H9 (cell line): ENCODE measurements around the gene PAAF1. TPM values are rescaled to one million over a fixed set of nuclear protein-coding genes. Genes with fewer than 3 reads are reported as not detected.

Source experiments
- DNase-seq: peaks from one replicate; pipeline ENCODE4 v3.0.0-alpha.2; 2017
- H2AFZ ChIP-seq: one replicate; pipeline ENCODE4 v1.6.1; 2013; ENCODE audit warnings: mild to moderate bottlenecking, low read length, control low read depth, moderate library complexity
- H2AK5ac ChIP-seq: 2 replicates; pipeline ENCODE4 v1.6.1; 2013; ENCODE audit warnings: low read length, control low read depth, mixed read lengths; ENCODE audit not compliant: insufficient read length
- H2BK120ac ChIP-seq: one replicate; pipeline ENCODE4 v1.6.1; 2013; ENCODE audit warnings: low read depth, mild to moderate bottlenecking, low read length, control low read depth, inconsistent platforms; ENCODE audit not compliant: poor library complexity, severe bottlenecking
- H2BK12ac ChIP-seq: 2 replicates; pipeline ENCODE4 v1.6.1; 2013; ENCODE audit warnings: low read length, control low read depth, mixed read lengths, low read depth; ENCODE audit not compliant: insufficient read length
- H2BK15ac ChIP-seq: 2 replicates; pipeline ENCODE4 v1.6.1; 2013; ENCODE audit warnings: low read depth, low read length, control low read depth
- H2BK20ac ChIP-seq: one replicate; pipeline ENCODE4 v1.6.1; 2013; ENCODE audit warnings: low read depth, mild to moderate bottlenecking, low read length, control low read depth, inconsistent platforms; ENCODE audit not compliant: poor library complexity, severe bottlenecking
- H2BK5ac ChIP-seq: 2 replicates; pipeline ENCODE4 v1.6.1; 2013; ENCODE audit warnings: low read length, control low read depth, mixed read lengths; ENCODE audit not compliant: insufficient read length
- H3K14ac ChIP-seq: 2 replicates; pipeline ENCODE4 v1.6.1; 2013; ENCODE audit warnings: low read length, control low read depth; ENCODE audit not compliant: insufficient read depth
- H3K18ac ChIP-seq: 2 replicates; pipeline ENCODE4 v1.6.1; 2013; ENCODE audit warnings: low read depth, mild to moderate bottlenecking, mixed read lengths, low read length, control low read depth; ENCODE audit not compliant: insufficient read length
- H3K23ac ChIP-seq: 2 replicates; pipeline ENCODE4 v1.6.1; 2013; ENCODE audit warnings: low read length, control low read depth, mixed read lengths, low read depth; ENCODE audit not compliant: insufficient read length
- H3K23me2 ChIP-seq: 2 replicates; pipeline ENCODE4 v1.6.1; 2013; ENCODE audit warnings: low read depth, mild to moderate bottlenecking, mixed read lengths, low read length, control low read depth; ENCODE audit not compliant: insufficient read length, poor library complexity, severe bottlenecking
- H3K27ac ChIP-seq: 2 replicates; pipeline ENCODE4 v1.5.1; 2013; ENCODE audit warnings: low read length, control low read depth, mixed read lengths, low read depth; ENCODE audit not compliant: insufficient read length
- H3K27me3 ChIP-seq: 2 replicates; pipeline ENCODE4 v1.6.1; 2013; ENCODE audit warnings: low read length, control low read depth, inconsistent platforms; ENCODE audit not compliant: insufficient read depth
- H3K4ac ChIP-seq: 2 replicates; pipeline ENCODE4 v1.6.1; 2013; ENCODE audit warnings: low read depth, mild to moderate bottlenecking, control low read depth, inconsistent platforms, low read length, moderate library complexity
- H3K4me1 ChIP-seq: 2 replicates; pipeline ENCODE4 v1.6.1; 2013; ENCODE audit warnings: low read length, control low read depth, inconsistent platforms; ENCODE audit not compliant: insufficient read depth
- H3K4me2 ChIP-seq: 2 replicates; pipeline ENCODE4 v1.6.1; 2013; ENCODE audit warnings: low read length, control low read depth, mixed read lengths; ENCODE audit not compliant: insufficient read length, insufficient read depth
- H3K56ac ChIP-seq: 2 replicates; pipeline ENCODE4 v1.6.1; 2013; ENCODE audit warnings: low read depth, mild to moderate bottlenecking, mixed read lengths, low read length, control low read depth; ENCODE audit not compliant: insufficient read length
- H3K79me1 ChIP-seq: 2 replicates; pipeline ENCODE4 v1.6.1; 2013; ENCODE audit warnings: low read depth, mild to moderate bottlenecking, moderate library complexity, low read length, control low read depth, inconsistent platforms; ENCODE audit not compliant: insufficient read depth, poor library complexity, severe bottlenecking
- H3K79me2 ChIP-seq: 2 replicates; pipeline ENCODE4 v1.6.1; 2013; ENCODE audit warnings: low read length, control low read depth, inconsistent platforms; ENCODE audit not compliant: insufficient read depth
- H3K9ac ChIP-seq: 2 replicates; pipeline ENCODE4 v1.6.1; 2013; ENCODE audit warnings: low read length, control low read depth, mixed read lengths; ENCODE audit not compliant: insufficient read length; ENCODE audit errors: extremely low read depth
- H3K9me3 ChIP-seq: one replicate; pipeline ENCODE4 v1.6.1; 2013; ENCODE audit warnings: low read depth, low read length, inconsistent platforms; ENCODE audit not compliant: control insufficient read depth
- H3T11ph ChIP-seq: one replicate; pipeline ENCODE4 v1.6.1; 2013; ENCODE audit warnings: mild to moderate bottlenecking, low read length, control low read depth, inconsistent platforms
- H4K20me1 ChIP-seq: one replicate; pipeline ENCODE4 v1.6.1; 2013; ENCODE audit not compliant: control insufficient read depth, insufficient read length, insufficient read depth
- H4K5ac ChIP-seq: 2 replicates; pipeline ENCODE4 v1.6.1; 2013; ENCODE audit warnings: low read depth, mild to moderate bottlenecking, mixed read lengths, low read length, control low read depth; ENCODE audit not compliant: insufficient read length
- H4K8ac ChIP-seq: replicated peaks from 2 replicates; pipeline ENCODE4 v1.6.1; 2013; ENCODE audit warnings: low read length, control low read depth, mixed read lengths, low read depth; ENCODE audit not compliant: insufficient read length
- H4K91ac ChIP-seq: 2 replicates; pipeline ENCODE4 v1.6.1; 2013; ENCODE audit warnings: low read depth, mild to moderate bottlenecking, moderate library complexity, mixed read lengths, low read length, control low read depth; ENCODE audit not compliant: insufficient read length
- H3K27ac Mint-ChIP-seq, 3 experiments: 2 replicates in 2 of 3; 3 replicates in 1 of 3; pipeline ENCODE4 v1.8.0; 2020 to 2021; ENCODE audit warnings: mixed read lengths in 3 of 3, mild to moderate bottlenecking in 1 of 3, moderate library complexity in 1 of 3
- H3K27me3 Mint-ChIP-seq: 2 replicates; pipeline ENCODE4 v1.8.0; 2021; ENCODE audit warnings: low read depth, mild to moderate bottlenecking, moderate library complexity, mixed read lengths
- H3K36me3 Mint-ChIP-seq, 3 experiments: 2 replicates in 2 of 3; 3 replicates in 1 of 3; pipeline ENCODE4 v1.8.0; 2020 to 2021; ENCODE audit warnings: low read depth in 3 of 3, mixed read lengths in 3 of 3; ENCODE audit not compliant: insufficient read depth in 1 of 3
- H3K4me1 Mint-ChIP-seq, 2 experiments: 2 replicates each; pipeline ENCODE4 v1.8.0; 2020; ENCODE audit warnings: mixed read lengths in 2 of 2
- H3K4me3 Mint-ChIP-seq, 2 experiments: 2 replicates in 1 of 2; 3 replicates in 1 of 2; pipeline ENCODE4 v1.8.0; 2020 to 2021; ENCODE audit warnings: mild to moderate bottlenecking in 2 of 2, mixed read lengths in 2 of 2, moderate library complexity in 1 of 2
- H3K9me3 Mint-ChIP-seq, 2 experiments: 2 replicates in 1 of 2; 3 replicates in 1 of 2; pipeline ENCODE4 v1.8.0; 2020; ENCODE audit warnings: mild to moderate bottlenecking in 2 of 2, mixed read lengths in 2 of 2, moderate library complexity in 1 of 2
- WGBS: extraction: QIAGEN DNeasy Blood & Tissue Kit; methylation state at CpG from one replicate; pipeline ENCODE4 v1.1.7; 2013; ENCODE audit warnings: missing lambda C conversion rate, low lambda C conversion rate, mixed read lengths; ENCODE audit not compliant: insufficient read length; ENCODE audit errors: extremely low coverage; 5-methylcytosine and 5-hydroxymethylcytosine counted together
- total RNA-seq: library from RNA; stranded (reverse); gene quantifications from 2 replicates; pipeline ENCODE4 v1.2.1, GENCODE V29; 2021
- TF ChIP-seq, protein P1 (sequence below): fragments of 200-600 bp; sonication (generic); conservative IDR thresholded peaks from 3 replicates; pipeline ENCODE4 v1.8.0; 2021; ENCODE audit warnings: antibody characterized with exemption, mild to moderate bottlenecking

The PAAF1 gene
- total RNA-seq, 1 experiment from 2014 or later, result 24.3 TPM

DNA sequence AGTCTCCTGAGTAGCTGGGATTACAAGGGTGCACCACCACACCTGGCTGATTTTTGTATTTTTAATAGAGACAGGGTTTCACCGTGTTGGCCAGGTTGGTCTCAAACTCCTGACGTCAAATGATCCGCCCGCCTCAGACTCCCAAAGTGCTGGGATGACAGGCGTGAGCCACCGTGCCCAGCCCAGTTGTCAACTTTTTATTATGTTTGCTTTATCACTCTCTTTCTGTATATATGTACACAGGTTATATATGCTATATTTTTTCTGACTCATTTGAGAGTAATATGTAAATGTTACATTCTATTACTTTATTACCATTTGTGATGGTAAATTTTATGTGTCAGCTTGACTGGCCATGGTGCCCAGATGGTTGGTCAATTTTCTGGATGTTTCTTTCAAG lies 55.2 kb downstream of the PAAF1 start:
- no peak overlapping the region for H3K18ac ChIP-seq
- no peak overlapping the region for H3K56ac ChIP-seq
- no peaks in the 10 kb centered on the region for H3K79me1 ChIP-seq
- no peak for DNase-seq
- H3K9me3 Mint-ChIP-seq, result peaks cover 2 to 5% of the 10 kb centered on the region in 2 experiments
- H4K5ac ChIP-seq, result no peak overlapping the region
- no peak overlapping the region for H4K8ac ChIP-seq
- WGBS, result no CpG with 5 or more reads among the region's 6 CpGs
- H2AFZ ChIP-seq, result no peak overlapping the region
- peaks cover 5 to 6% of the 10 kb centered on the region in 2 experiments for H3K4me1 Mint-ChIP-seq
- H4K91ac ChIP-seq, result no peak overlapping the region
- H3K36me3 Mint-ChIP-seq, result peaks cover 16 to 31% (median 30%) of the 10 kb centered on the region in 3 experiments; a peak in 6 of 7 replicates
- no peak overlapping the region for H3K27ac Mint-ChIP-seq
- H2AK5ac ChIP-seq, result no peak overlapping the region
- H3K14ac ChIP-seq, result no peak overlapping the region
- no peak overlapping the region for H2BK20ac ChIP-seq
- no peak overlapping the region for H2BK15ac ChIP-seq
- H3T11ph ChIP-seq, result no peak overlapping the region
- no peaks in the 10 kb centered on the region for H4K20me1 ChIP-seq
- no peak overlapping the region for H2BK12ac ChIP-seq
- H3K23me2 ChIP-seq, result no peaks in the 10 kb centered on the region
- H3K27me3 ChIP-seq, result no peaks in the 10 kb centered on the region
- TF ChIP-seq, protein P1, sequence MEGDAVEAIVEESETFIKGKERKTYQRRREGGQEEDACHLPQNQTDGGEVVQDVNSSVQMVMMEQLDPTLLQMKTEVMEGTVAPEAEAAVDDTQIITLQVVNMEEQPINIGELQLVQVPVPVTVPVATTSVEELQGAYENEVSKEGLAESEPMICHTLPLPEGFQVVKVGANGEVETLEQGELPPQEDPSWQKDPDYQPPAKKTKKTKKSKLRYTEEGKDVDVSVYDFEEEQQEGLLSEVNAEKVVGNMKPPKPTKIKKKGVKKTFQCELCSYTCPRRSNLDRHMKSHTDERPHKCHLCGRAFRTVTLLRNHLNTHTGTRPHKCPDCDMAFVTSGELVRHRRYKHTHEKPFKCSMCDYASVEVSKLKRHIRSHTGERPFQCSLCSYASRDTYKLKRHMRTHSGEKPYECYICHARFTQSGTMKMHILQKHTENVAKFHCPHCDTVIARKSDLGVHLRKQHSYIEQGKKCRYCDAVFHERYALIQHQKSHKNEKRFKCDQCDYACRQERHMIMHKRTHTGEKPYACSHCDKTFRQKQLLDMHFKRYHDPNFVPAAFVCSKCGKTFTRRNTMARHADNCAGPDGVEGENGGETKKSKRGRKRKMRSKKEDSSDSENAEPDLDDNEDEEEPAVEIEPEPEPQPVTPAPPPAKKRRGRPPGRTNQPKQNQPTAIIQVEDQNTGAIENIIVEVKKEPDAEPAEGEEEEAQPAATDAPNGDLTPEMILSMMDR, result no peak
- H3K23ac ChIP-seq, result no peak overlapping the region
- no peak overlapping the region for H3K4me3 Mint-ChIP-seq
- H3K9me3 ChIP-seq, result no peaks in the 10 kb centered on the region
- H3K27ac ChIP-seq, result no peak overlapping the region
- no peaks in the 10 kb centered on the region for H3K4me1 ChIP-seq
- H3K4me2 ChIP-seq, result no peak overlapping the region
- H3K27me3 Mint-ChIP-seq, result no peaks in the 10 kb centered on the region
- H2BK120ac ChIP-seq, result no peak overlapping the region
- no peaks in the 10 kb centered on the region for H3K79me2 ChIP-seq
- H2BK5ac ChIP-seq, result no peak overlapping the region
- no peak overlapping the region for H3K9ac ChIP-seq
- no peak overlapping the region for H3K4ac ChIP-seq
